T-cell (primary cell): ENCODE data around the gene CMBL. TPM values are rescaled to one million over a fixed set of nuclear protein-coding genes. Genes with fewer than 3 reads are reported as not detected.
A peak's percentile ranks its signal among the peaks of the same experiment; 100 is the strongest.

Source experiments
- ATAC-seq, 4 experiments: fragments of 200-7000 bp in 3 of 4; fragments of 150-1000 bp in 1 of 4; cut with Tn5 transposase; replicated peaks in 1 of 4; 1 replicate in 3 of 4; 2 replicates in 1 of 4; pipeline ENCODE4 v1.10.0; 2021; ENCODE audit warnings: moderate library complexity in 3 of 4, mild to moderate bottlenecking in 2 of 4, moderate number of reproducible peaks in 1 of 4
- CTCF ChIA-PET, 2 donors: fragments of 300-600 bp; sonication (Branson Sonifier 250); formaldehyde crosslinking; loops; one replicate each; lab custom pipeline; 2022; ENCODE audit warnings: antibody characterized with exemption in 2 of 2; lab: Charles Lee
- POLR2A ChIA-PET, 2 donors: fragments of 300-600 bp; sonication (Branson Sonifier 250); formaldehyde crosslinking; loops; one replicate each; lab custom pipeline; 2022; ENCODE audit warnings: antibody characterized with exemption in 2 of 2; lab: Charles Lee
- DNase-seq, 35 experiments: peaks; one replicate each; pipeline versions ENCODE4 v3.0.0 to v3.0.0-alpha.2; 2013 to 2023
- H3K27ac ChIP-seq: one replicate; pipeline ENCODE4 v1.5.1; 2013; ENCODE audit warnings: low read length
- H3K27me3 ChIP-seq, 2 experiments: replicated peaks in 1 of 2; 1 replicate in 1 of 2; 2 replicates in 1 of 2; pipeline versions ENCODE4 v1.6.1 to v1.7.0; 2013; ENCODE audit warnings: low read length in 1 of 2, mixed read lengths in 1 of 2; ENCODE audit not compliant: control insufficient read depth in 2 of 2, insufficient read depth in 2 of 2; ENCODE audit errors: extremely low read depth in 1 of 2
- H3K36me3 ChIP-seq, 2 donors: 1 replicate in 1 of 2; 2 replicates in 1 of 2; pipeline versions ENCODE4 v1.6.1 to v1.7.0; 2013; ENCODE audit warnings: low read length in 1 of 2; ENCODE audit not compliant: control insufficient read depth in 2 of 2, insufficient read depth in 1 of 2; ENCODE audit errors: extremely low read depth in 1 of 2
- H3K4me1 ChIP-seq, 2 experiments: 1 replicate in 1 of 2; 2 replicates in 1 of 2; pipeline versions ENCODE4 v1.6.1 to v1.7.0; 2013; ENCODE audit warnings: low read length in 2 of 2, mixed read lengths in 1 of 2; ENCODE audit not compliant: insufficient read depth in 2 of 2, control insufficient read depth in 1 of 2; ENCODE audit errors: extremely low read depth in 1 of 2
- H3K4me3 ChIP-seq, 2 donors: 1 replicate in 1 of 2; 2 replicates in 1 of 2; pipeline versions ENCODE4 v1.5.1 to v1.7.0; 2013; ENCODE audit warnings: mild to moderate bottlenecking in 2 of 2, low read length in 1 of 2, moderate library complexity in 1 of 2; ENCODE audit not compliant: control insufficient read depth in 1 of 2; ENCODE audit errors: extremely low read depth in 1 of 2
- H3K9me3 ChIP-seq: 2 replicates; pipeline ENCODE4 v1.7.0; 2013
- H3K27ac Mint-ChIP-seq, 2 donors: one replicate each; pipeline ENCODE4 v1.8.0; 2020 to 2021; ENCODE audit warnings: mild to moderate bottlenecking in 2 of 2, mixed read lengths in 2 of 2
- H3K27me3 Mint-ChIP-seq, 2 donors: one replicate each; pipeline ENCODE4 v1.8.0; 2021 to 2022; ENCODE audit warnings: mixed read lengths in 2 of 2
- H3K36me3 Mint-ChIP-seq: one replicate; pipeline ENCODE4 v1.8.0; 2021; ENCODE audit warnings: mixed read lengths
- H3K4me1 Mint-ChIP-seq, 3 donors: one replicate each; pipeline ENCODE4 v1.8.0; 2020 to 2022; ENCODE audit warnings: mixed read lengths in 3 of 3, mild to moderate bottlenecking in 1 of 3
- H3K4me3 Mint-ChIP-seq, 3 donors: one replicate each; pipeline ENCODE4 v1.8.0; 2020 to 2022; ENCODE audit warnings: mild to moderate bottlenecking in 3 of 3, mixed read lengths in 3 of 3, moderate library complexity in 3 of 3
- H3K9me3 Mint-ChIP-seq, 3 donors: one replicate each; pipeline ENCODE4 v1.8.0; 2020 to 2022; ENCODE audit warnings: mixed read lengths in 3 of 3
- WGBS: methylation state at CpG from one replicate; pipeline ENCODE4 v1.1.5; 2013; ENCODE audit warnings: missing lambda C conversion rate; ENCODE audit not compliant: insufficient coverage; 5-methylcytosine and 5-hydroxymethylcytosine counted together
- total RNA-seq, 35 experiments: library from RNA in 6 of 35; stranded (reverse) in 6 of 35; fragments of 120-200 nt in 1 of 35; gene quantifications; one replicate each; pipeline versions ENCODE4 v1.2.1 to v1.2.4 and lab custom pipeline; 2013 to 2026

Gene CMBL
- total RNA-seq, 5 donors from 2014 or later (not counting 1 experiment from before 2014, with no cell fraction given) = 0.19 to 1.2 (median 0.80) TPM

DNA sequence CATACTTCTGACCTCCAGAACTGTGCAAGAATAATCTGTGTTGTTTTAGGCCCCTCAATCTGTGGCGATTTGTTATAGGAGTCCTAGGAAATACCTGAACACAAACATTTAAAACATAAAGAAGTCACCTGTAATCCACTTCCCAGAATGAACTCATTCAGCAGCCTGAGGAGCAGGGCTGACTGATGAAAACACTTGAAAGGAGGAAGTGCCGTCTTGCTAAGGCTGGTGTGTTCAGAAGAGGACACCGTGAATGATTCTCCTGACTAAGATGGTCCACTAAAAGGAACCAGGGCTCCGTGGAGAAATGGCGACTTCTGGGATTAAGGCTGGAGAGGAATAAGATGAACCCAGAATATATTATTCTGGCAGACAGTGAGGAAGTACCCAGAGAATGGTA, 27.1 kb upstream of the CMBL start:
- POLR2A ChIA-PET = no interaction called here
- H3K4me3 Mint-ChIP-seq = peak overlapping the region in 2 of 3 donors; percentile 17 to 88

DNA sequence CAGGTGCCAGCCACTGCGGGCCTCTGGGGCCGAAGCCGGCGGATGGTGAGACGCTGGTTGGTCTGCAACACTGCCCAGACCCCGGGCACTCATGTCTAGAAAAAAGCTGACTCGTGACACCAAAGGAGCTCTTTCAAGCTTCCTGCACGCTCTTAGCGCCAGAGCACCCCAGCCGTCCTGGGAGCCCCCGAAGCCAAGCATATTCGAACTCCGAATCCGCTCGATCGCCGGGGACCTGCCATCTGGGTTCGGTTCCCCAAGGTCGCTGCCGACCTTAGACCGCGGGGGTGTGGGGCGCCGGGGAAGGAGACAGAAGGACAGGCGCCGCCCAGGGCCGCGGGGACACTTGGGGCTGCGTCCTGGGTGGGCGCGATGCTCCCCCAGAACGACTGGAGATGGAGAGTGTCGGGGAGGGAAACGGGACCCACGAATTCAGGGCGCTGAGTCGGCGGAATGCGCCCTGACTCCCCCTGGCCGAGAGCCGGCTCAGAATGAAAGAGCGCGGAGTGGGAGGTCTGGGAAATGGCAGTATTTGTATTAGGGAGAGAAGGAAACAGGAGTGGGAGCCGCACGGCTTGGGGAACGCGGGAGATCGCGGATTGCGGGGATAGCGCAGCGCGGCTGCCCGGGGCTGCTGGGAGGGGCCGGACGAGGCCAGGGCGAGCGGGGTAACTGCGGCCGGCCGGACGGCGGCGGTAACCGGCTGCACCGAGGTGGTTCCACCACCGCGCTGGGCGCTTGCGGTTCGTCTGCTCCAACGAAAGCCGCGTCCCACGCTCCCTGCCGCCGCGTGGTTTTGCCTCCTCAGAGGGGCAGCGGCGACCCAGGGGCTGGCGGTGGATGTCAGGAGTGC, 25.7 kb upstream of the CMBL start:
- DNase-seq (peak in 9 of 35 experiments; percentile 1 to 16 (median 3)), ATAC-seq (peak; percentile 34 to 60 (median 46))
- peaks cover 38 to 50% of the 10 kb centered on the region in 2 donors for H3K27me3 Mint-ChIP-seq
- ChIA-PET POLR2A (interaction anchor here in 1 of 2 donors (0.6 kb wide), 1 partner anchor 24 kb away, joined by 5 read pairs; no protein-coding TSS in a partner anchor), CTCF (no interaction called here)
- H3K4me3 Mint-ChIP-seq = peak overlapping the region; percentile 81 to 88 (median 82)
- Histone ChIP-seq H3K36me3 (no peaks in the 10 kb centered on the region), H3K4me1 (peaks cover 0 to 12% of the 10 kb centered on the region in 2 experiments), H3K9me3 (no peaks in the 10 kb centered on the region), H3K27ac (no peak overlapping the region), H3K4me3 (peak overlapping the region; percentile 49 to 66), H3K27me3 (peaks cover 4 to 44% of the 10 kb centered on the region in 2 experiments)
- no peaks in the 10 kb centered on the region for H3K9me3 Mint-ChIP-seq
- H3K36me3 Mint-ChIP-seq = no peaks in the 10 kb centered on the region
- H3K27ac Mint-ChIP-seq = peak overlapping the region in 1 of 2 donors; percentile 55
- WGBS = 4% methylated on average over 70 of the region's 81 CpGs
- peaks cover 3 to 7% (median 7%) of the 10 kb centered on the region in 3 donors for H3K4me1 Mint-ChIP-seq

More for the DNA sequence above, 27.1 kb upstream of the CMBL start:
- H3K4me3 ChIP-seq = no peak overlapping the region
- H3K4me1 Mint-ChIP-seq = peaks cover 3 to 7% (median 7%) of the 10 kb centered on the region in 3 donors
- CTCF ChIA-PET = no interaction called here
- H3K27me3 Mint-ChIP-seq = peaks cover 38 to 49% of the 10 kb centered on the region in 2 donors
- ATAC-seq = no peak
- no peak overlapping the region for H3K27ac ChIP-seq
- H3K36me3 ChIP-seq = no peaks in the 10 kb centered on the region
- no peaks in the 10 kb centered on the region for H3K9me3 ChIP-seq
- DNase-seq = no peak
- H3K36me3 Mint-ChIP-seq = no peaks in the 10 kb centered on the region
- H3K9me3 Mint-ChIP-seq = no peaks in the 10 kb centered on the region
- H3K27me3 ChIP-seq = peaks cover 4 to 44% of the 10 kb centered on the region in 2 experiments
- peaks cover 0 to 12% of the 10 kb centered on the region in 2 experiments for H3K4me1 ChIP-seq
- WGBS = 72% methylated on average over 3 of the region's 5 CpGs
- H3K27ac Mint-ChIP-seq = peak overlapping the region in 1 of 2 donors; percentile 14

DNA sequence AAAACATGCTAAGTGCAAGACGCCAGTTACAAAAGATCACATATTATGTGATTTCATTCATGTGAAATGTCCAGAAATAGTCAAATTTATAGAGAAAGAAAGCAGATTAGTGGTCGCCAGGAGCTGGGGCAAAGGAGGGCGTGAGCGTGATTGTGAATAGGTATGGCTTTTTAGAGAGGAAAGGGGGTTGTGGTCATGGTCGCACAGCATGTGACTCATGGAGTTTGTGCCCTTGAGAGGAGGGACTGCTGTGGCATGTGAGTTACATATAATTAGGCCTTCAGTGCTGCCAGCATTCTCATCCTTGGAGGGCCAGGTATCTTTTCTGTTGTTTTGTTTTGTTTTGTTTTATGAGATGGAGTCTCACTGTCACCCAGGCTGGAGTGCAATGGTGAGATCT, 24.6 kb upstream of the CMBL start:
- peak overlapping the region; percentile 9 to 28 (median 26) for H3K4me3 Mint-ChIP-seq
- H3K27ac ChIP-seq = no peak overlapping the region
- no peaks in the 10 kb centered on the region for H3K9me3 ChIP-seq
- H3K9me3 Mint-ChIP-seq = no peaks in the 10 kb centered on the region
- H3K27ac Mint-ChIP-seq = no peak overlapping the region
- peaks cover 4 to 44% of the 10 kb centered on the region in 2 experiments for H3K27me3 ChIP-seq
- H3K36me3 ChIP-seq = no peaks in the 10 kb centered on the region
- ChIA-PET CTCF (no interaction called here), POLR2A (no interaction called here)
- H3K27me3 Mint-ChIP-seq = peaks cover 38 to 50% of the 10 kb centered on the region in 2 donors
- H3K4me3 ChIP-seq = no peak overlapping the region
- no peak for DNase-seq
- no peak for ATAC-seq
- peaks cover 3 to 7% (median 7%) of the 10 kb centered on the region in 3 donors for H3K4me1 Mint-ChIP-seq
- H3K36me3 Mint-ChIP-seq = no peaks in the 10 kb centered on the region
- WGBS = 81% methylated on average over 4 of the region's 5 CpGs
- H3K4me1 ChIP-seq = peaks cover 0 to 12% of the 10 kb centered on the region in 2 experiments

GRCh38 chr5:10331341-10331796, 23.7 kb upstream of the CMBL start:
- no peak overlapping the region for H3K4me3 Mint-ChIP-seq
- no peaks in the 10 kb centered on the region for H3K9me3 Mint-ChIP-seq
- no peaks in the 10 kb centered on the region for H3K36me3 Mint-ChIP-seq
- peaks cover 38 to 49% of the 10 kb centered on the region in 2 donors for H3K27me3 Mint-ChIP-seq
- DNase-seq = no peak
- no peaks in the 10 kb centered on the region for H3K9me3 ChIP-seq
- peak overlapping the region in 1 of 2 donors; percentile 24 for H3K27ac Mint-ChIP-seq
- H3K4me1 ChIP-seq = peaks cover 0 to 12% of the 10 kb centered on the region in 2 experiments
- ChIA-PET POLR2A (interaction anchor here in 1 of 2 donors (0.7 kb wide), 1 partner anchor 298 kb away, joined by 3 read pairs; no protein-coding TSS in a partner anchor), CTCF (no interaction called here)
- H3K36me3 ChIP-seq = no peaks in the 10 kb centered on the region
- no peak overlapping the region for H3K4me3 ChIP-seq
- WGBS = 96% methylated on average over 4 of the region's 7 CpGs
- H3K4me1 Mint-ChIP-seq = peaks cover 3 to 7% (median 7%) of the 10 kb centered on the region in 3 donors
- H3K27ac ChIP-seq = no peak overlapping the region
- no peak for ATAC-seq
- peaks cover 4 to 44% of the 10 kb centered on the region in 2 experiments for H3K27me3 ChIP-seq

- no peak for DNase-seq
- POLR2A ChIA-PET = interaction anchor here in 1 of 2 donors (0.7 kb wide), 1 partner anchor 299 kb away, joined by 3 read pairs; no protein-coding TSS in a partner anchor
Measured at GRCh38 chr5:10330511-10331230, 23.0 kb upstream of the CMBL start.

More at GRCh38 chr5:10330511-10331230, 23.0 kb upstream of the CMBL start:
- Histone ChIP-seq H3K36me3 (no peaks in the 10 kb centered on the region), H3K4me1 (peaks cover 0 to 12% of the 10 kb centered on the region in 2 experiments), H3K27ac (no peak overlapping the region), H3K4me3 (no peak overlapping the region), H3K27me3 (peaks cover 4 to 44% of the 10 kb centered on the region in 2 experiments), H3K9me3 (no peaks in the 10 kb centered on the region)
- Mint-ChIP-seq H3K27ac (peak overlapping the region in 1 of 2 donors; percentile 24), H3K27me3 (peaks cover 36 to 43% of the 10 kb centered on the region in 2 donors), H3K9me3 (no peaks in the 10 kb centered on the region), H3K4me1 (peaks cover 3 to 7% (median 7%) of the 10 kb centered on the region in 3 donors), H3K36me3 (no peaks in the 10 kb centered on the region), H3K4me3 (no peak overlapping the region)
- 94% methylated on average over 6 of the region's 10 CpGs for WGBS
- no peak for ATAC-seq
- CTCF ChIA-PET = no interaction called here
